GM23248 (cell line): ENCODE data around the gene RPP25. TPM values are rescaled to one million over a fixed set of nuclear protein-coding genes. Genes with fewer than 3 reads are reported as not detected.
A peak's percentile ranks its signal among the peaks of the same experiment; 100 is the strongest.

Experiments
- DNase-seq: peaks from one replicate; pipeline ENCODE4 v3.0.0-alpha.2; 2015
- H2AFZ ChIP-seq: fragments of 200-600 bp; sonication (generic); 2 replicates; pipeline ENCODE4 v1.6.1; 2016; ENCODE audit warnings: antibody characterized with exemption
- H3F3A ChIP-seq: fragments of 200-600 bp; sonication (generic); 2 replicates; pipeline ENCODE4 v1.6.1; 2016; ENCODE audit warnings: mild to moderate bottlenecking, antibody characterized with exemption, mixed run types; ENCODE audit not compliant: insufficient read depth
- H3K27ac ChIP-seq: fragments of 200-600 bp; sonication (generic); 2 replicates; pipeline ENCODE4 v1.5.1; 2016; ENCODE audit warnings: mild to moderate bottlenecking
- H3K27me3 ChIP-seq: fragments of 200-600 bp; sonication (generic); replicated peaks from 2 replicates; pipeline ENCODE4 v1.6.1; 2016; ENCODE audit warnings: mild to moderate bottlenecking; ENCODE audit not compliant: insufficient read depth
- H3K36me3 ChIP-seq: fragments of 200-600 bp; sonication (generic); 2 replicates; pipeline ENCODE4 v1.6.1; 2016; ENCODE audit warnings: low read depth, mild to moderate bottlenecking
- H3K4me1 ChIP-seq: fragments of 200-600 bp; sonication (generic); 2 replicates; pipeline ENCODE4 v1.6.1; 2016; ENCODE audit warnings: mild to moderate bottlenecking; ENCODE audit not compliant: insufficient read depth
- H3K4me2 ChIP-seq: fragments of 200-600 bp; sonication (generic); one replicate; pipeline ENCODE4 v1.6.1; 2016; ENCODE audit warnings: mild to moderate bottlenecking; ENCODE audit not compliant: unreplicated experiment
- H3K4me3 ChIP-seq: fragments of 200-600 bp; sonication (generic); 2 replicates; pipeline ENCODE4 v1.5.1; 2016; ENCODE audit warnings: mild to moderate bottlenecking
- H3K79me2 ChIP-seq: fragments of 200-600 bp; sonication (generic); 2 replicates; pipeline ENCODE4 v1.6.1; 2016; ENCODE audit warnings: mild to moderate bottlenecking; ENCODE audit not compliant: insufficient read depth
- H3K9ac ChIP-seq: fragments of 200-600 bp; sonication (generic); 2 replicates; pipeline ENCODE4 v1.6.1; 2016; ENCODE audit warnings: mild to moderate bottlenecking
- H3K9me2 ChIP-seq: fragments of 200-600 bp; sonication (generic); 2 replicates; pipeline ENCODE4 v1.6.1; 2016; ENCODE audit warnings: mixed run types, mild to moderate bottlenecking, moderate library complexity; ENCODE audit not compliant: insufficient read depth
- H3K9me3 ChIP-seq: fragments of 200-600 bp; sonication (generic); one replicate; pipeline ENCODE4 v1.6.1; 2017; ENCODE audit warnings: low read depth
- H4K20me1 ChIP-seq: fragments of 200-600 bp; sonication (generic); 2 replicates; pipeline ENCODE4 v1.6.0; 2016; ENCODE audit not compliant: insufficient read depth
- EZH2 ChIP-seq: fragments of 200-600 bp; sonication (generic); IDR thresholded peaks from 2 replicates; pipeline ENCODE4 v1.6.1; 2018; ENCODE audit warnings: antibody characterized with exemption, mild to moderate bottlenecking; ENCODE audit not compliant: insufficient read depth, poor library complexity, severe bottlenecking
- EZH2phosphoT487 ChIP-seq: fragments of 200-600 bp; sonication (generic); IDR thresholded peaks from 2 replicates; pipeline ENCODE4 v1.6.1; 2018; ENCODE audit warnings: antibody characterized with exemption, moderate library complexity, mild to moderate bottlenecking, low read depth; ENCODE audit not compliant: insufficient read depth
- WGBS, 2 experiments: methylation state at CpG; one replicate each; pipeline ENCODE4 v1.1.6; 2015 to 2017; ENCODE audit warnings: low lambda C conversion rate in 2 of 2, low coverage in 1 of 2; ENCODE audit errors: missing lambda C conversion rate in 2 of 2; 5-methylcytosine and 5-hydroxymethylcytosine counted together
- in situ Hi-C: fragments of 300-500 bp; cut with MboI; formaldehyde crosslinking; loops from 2 replicates; pipeline ENCODE4 v1.15.0; 2020
- polyA plus RNA-seq: library from polyadenylated mRNA; unstranded; fragments of >200 nt; fragmentation: Nextera tagmentation; extraction: Ambion mirVana; gene quantifications from 2 replicates; pipeline ENCODE4 v1.2.1, GENCODE V29; 2016
- total RNA-seq: library from RNA; depleted of rRNA; stranded (reverse); fragments of >200 nt; shearing (Covaris generic); gene quantifications from 2 replicates; pipeline ENCODE4 v1.2.3, GENCODE V29; 2014

The RPP25 gene
- total and polyA plus RNA-seq, 2 experiments from 2014 or later = 3.4 to 4.5 TPM

DNA sequence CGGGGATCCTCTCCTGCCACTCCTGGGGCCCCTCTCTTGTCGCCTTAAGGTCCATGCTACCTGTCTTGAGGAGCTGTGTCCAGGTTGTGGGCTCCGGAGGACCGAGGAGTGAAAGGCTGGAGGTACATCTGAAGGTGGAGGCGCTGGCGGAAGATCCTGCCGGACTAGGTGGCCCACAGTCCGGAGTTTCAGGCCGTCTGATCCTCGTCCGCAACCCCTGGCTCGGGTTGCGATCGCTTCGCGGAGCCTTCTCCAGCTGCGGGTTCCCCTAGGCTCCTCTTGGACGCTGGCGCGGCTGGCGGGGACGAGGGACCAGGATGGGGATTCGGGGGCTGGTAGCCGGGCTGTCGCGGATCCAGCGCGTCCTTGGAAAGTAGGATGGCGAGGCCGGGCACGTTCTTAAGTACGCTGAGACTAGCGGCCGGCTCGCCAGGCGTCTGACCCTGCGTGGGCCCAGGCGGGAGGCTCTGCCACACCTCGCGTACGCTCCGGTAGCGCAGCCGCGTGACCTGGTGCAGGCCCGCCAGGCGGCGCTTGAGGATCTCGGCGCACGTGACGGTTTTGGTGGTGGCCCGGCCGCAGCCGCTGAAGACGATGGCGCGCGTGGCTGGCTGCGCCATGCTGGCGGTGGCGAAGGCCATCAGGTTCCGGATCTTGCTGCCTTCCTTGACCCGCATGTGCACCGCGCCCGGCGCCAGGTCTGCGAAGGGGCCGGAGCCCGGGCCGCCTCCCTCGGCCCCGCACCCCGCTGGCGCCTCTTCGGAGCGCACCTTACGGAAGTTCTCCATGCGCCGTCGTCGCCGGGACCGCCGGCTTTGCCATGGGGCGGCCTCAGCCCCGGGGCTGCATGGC is 550 bp downstream of the RPP25 start:
- DNase-seq = peak; percentile 85
- Histone ChIP-seq H3F3A (no peaks in the 10 kb centered on the region), H3K9ac (peak overlapping the region; percentile 77), H4K20me1 (no peaks in the 10 kb centered on the region), H3K9me3 (no peaks in the 10 kb centered on the region), H3K27me3 (0 out of 2 replicates have a peak, but pooled peaks cover 3% of the 10 kb centered on the region), H3K36me3 (no peaks in the 10 kb centered on the region), H3K4me2 (peak overlapping the region; percentile 89), H3K4me3 (peak overlapping the region; percentile 79), H3K27ac (no peak overlapping the region), H3K4me1 (peaks cover 3% of the 10 kb centered on the region; the same call in 1 of the 2 replicates), H2AFZ (peak overlapping the region; percentile 94), H3K9me2 (no peaks in the 10 kb centered on the region), H3K79me2 (no peaks in the 10 kb centered on the region)
- in situ Hi-C loops = no loop called here
- WGBS, 2 experiments = 23 to 27% methylated on average over 67 to 86 of the region's 88 CpGs
- TF ChIP-seq EZH2phosphoT487 (no peak), EZH2 (no peak)

GRCh38 chr15:74955017-74955416 is 1.6 kb downstream of the RPP25 start:
- H3K4me3 ChIP-seq = no peak overlapping the region
- in situ Hi-C loops = no loop called here

GRCh38 chr15:74954515-74954914 is 2.1 kb downstream of the RPP25 start:
- Histone ChIP-seq H3K9me2 (no peaks in the 10 kb centered on the region), H3K36me3 (no peaks in the 10 kb centered on the region), H3K27me3 (0 out of 2 replicates have a peak, but pooled peaks cover 3% of the 10 kb centered on the region), H3K9ac (no peak overlapping the region), H3K4me3 (no peak overlapping the region), H2AFZ (no peak overlapping the region), H3K9me3 (no peaks in the 10 kb centered on the region), H3K4me2 (no peak overlapping the region), H3K4me1 (peaks cover 3% of the 10 kb centered on the region; the same call in 1 of the 2 replicates), H4K20me1 (no peaks in the 10 kb centered on the region), H3K79me2 (no peaks in the 10 kb centered on the region), H3K27ac (no peak overlapping the region), H3F3A (no peaks in the 10 kb centered on the region)
- DNase-seq = peak; percentile 52
- in situ Hi-C loops = loop anchor here (5.0 kb wide), 1 partner anchor 182 kb away; no protein-coding TSS in a partner anchor
- no peak for TF ChIP-seq EZH2
- no peak for TF ChIP-seq EZH2phosphoT487

More at GRCh38 chr15:74955017-74955416, 1.6 kb downstream of the RPP25 start:
- Histone ChIP-seq H3K27ac (no peak overlapping the region), H3K4me1 (peaks cover 3% of the 10 kb centered on the region; the same call in 1 of the 2 replicates), H3K79me2 (no peaks in the 10 kb centered on the region), H3K4me2 (no peak overlapping the region), H3K36me3 (no peaks in the 10 kb centered on the region), H3K9ac (no peak overlapping the region), H3K9me2 (no peaks in the 10 kb centered on the region), H3K27me3 (0 out of 2 replicates have a peak, but pooled peaks cover 3% of the 10 kb centered on the region), H4K20me1 (no peaks in the 10 kb centered on the region), H3F3A (no peaks in the 10 kb centered on the region), H2AFZ (no peak overlapping the region), H3K9me3 (no peaks in the 10 kb centered on the region)
- no peak for DNase-seq
- TF ChIP-seq EZH2phosphoT487 = no peak
- TF ChIP-seq EZH2 = no peak
- 73 to 75% methylated on average over 8 of the region's 8 CpGs for WGBS, 2 experiments

GRCh38 chr15:74951006-74951405 is 5.6 kb downstream of the RPP25 start:
- WGBS, 2 experiments = 60 to 64% methylated on average over 3 of the region's 3 CpGs
- in situ Hi-C loops = loop anchor here (5.0 kb wide), 1 partner anchor 179 kb away; no protein-coding TSS in a partner anchor
- H3K27me3 ChIP-seq = no peaks in the 10 kb centered on the region
- H3K4me3 ChIP-seq = no peak overlapping the region
- no peaks in the 10 kb centered on the region for H3K79me2 ChIP-seq
- no peaks in the 10 kb centered on the region for H3F3A ChIP-seq
- H3K4me2 ChIP-seq = no peak overlapping the region
- no peak overlapping the region for H2AFZ ChIP-seq
- no peak overlapping the region for H3K9ac ChIP-seq
- H3K9me2 ChIP-seq = no peaks in the 10 kb centered on the region
- H3K4me1 ChIP-seq = no peaks in the 10 kb centered on the region
- DNase-seq = no peak
- no peaks in the 10 kb centered on the region for H4K20me1 ChIP-seq
- no peaks in the 10 kb centered on the region for H3K9me3 ChIP-seq
- H3K27ac ChIP-seq = no peak overlapping the region
- TF ChIP-seq EZH2 = no peak
- no peak for TF ChIP-seq EZH2phosphoT487
- no peaks in the 10 kb centered on the region for H3K36me3 ChIP-seq
